Heart right ventricle (tissue), 16 donors: Measurements from ENCODE around the gene TMEM174. TPM values are rescaled to one million over a fixed set of nuclear protein-coding genes. Genes with fewer than 3 reads are reported as not detected.
A peak's percentile ranks its signal among the peaks of the same experiment; 100 is the strongest.

Experiments
- ATAC-seq, 8 donors: fragments of 200-7000 bp; cut with Tn5 transposase; one replicate each; pipeline ENCODE4 v1.9.1; 2020; ENCODE audit warnings: mild to moderate bottlenecking in 8 of 8, moderate library complexity in 8 of 8, moderate number of reproducible peaks in 1 of 8
- DNase-seq, 2 donors: peaks; one replicate each; pipeline ENCODE4 v3.0.0-alpha.2; 2020
- H3K27ac ChIP-seq, 10 donors: fragments of 200-600 bp; sonication (generic) in 2 of 10; one replicate each; pipeline versions ENCODE4 v1.5.0 to v1.8.0; 2020 to 2022; ENCODE audit warnings: mild to moderate bottlenecking in 3 of 10
- H3K27me3 ChIP-seq, 7 donors: fragments of 200-600 bp; one replicate each; pipeline ENCODE4 v1.8.0; 2021 to 2022; ENCODE audit warnings: mild to moderate bottlenecking in 2 of 7
- H3K36me3 ChIP-seq, 9 donors: fragments of 200-600 bp; sonication (generic) in 1 of 9; one replicate each; pipeline versions ENCODE4 v1.5.0 to v1.8.0; 2020 to 2022; ENCODE audit warnings: mild to moderate bottlenecking in 2 of 9
- H3K4me1 ChIP-seq, 9 donors: fragments of 200-600 bp; sonication (generic) in 1 of 9; one replicate each; pipeline versions ENCODE4 v1.5.0 to v1.8.0; 2020 to 2022; ENCODE audit warnings: mild to moderate bottlenecking in 4 of 9
- H3K4me3 ChIP-seq, 10 donors: fragments of 200-600 bp; sonication (generic) in 2 of 10; one replicate each; pipeline versions ENCODE4 v1.5.0 to v1.8.0; 2020 to 2022; ENCODE audit warnings: mild to moderate bottlenecking in 7 of 10, moderate library complexity in 2 of 10
- H3K9me3 ChIP-seq, 11 donors: fragments of 200-600 bp in 10 of 11; sonication (generic) in 2 of 11; one replicate each; pipeline versions ENCODE4 v1.5.0 to v1.8.0; 2013 to 2022; ENCODE audit warnings: mild to moderate bottlenecking in 2 of 11, control low read depth in 1 of 11, moderate library complexity in 1 of 11
- WGBS, 2 donors: extraction: QIAGEN DNeasy Blood & Tissue Kit; methylation state at CpG; one replicate each; pipeline ENCODE4 v1.1.7; 2013; ENCODE audit warnings: inconsistent platforms in 1 of 2; 5-methylcytosine and 5-hydroxymethylcytosine counted together
- intact Hi-C, 10 donors: fragments of 100-400 bp; cut with DNase I; formaldehyde crosslinking; loops; one replicate each; pipeline versions ENCODE4 v1.11.1 to v1.14.2; 2022
- polyA plus RNA-seq, 2 donors: library from polyadenylated mRNA; stranded (reverse); fragments of 200-250 nt; gene quantifications; one replicate each; pipeline ENCODE4 v1.2.3, GENCODE V29; 2013
- total RNA-seq, 10 donors: library from RNA; stranded (reverse); fragmentation: NEBNext Ultra II Directional in 3 of 10; extraction: Animal tissue kit (Norgen Biotek cat#: 25700) in 3 of 10; gene quantifications; one replicate each; pipeline versions ENCODE4 v1.2.1 to v1.2.4, GENCODE V29; 2021 to 2023
- TF ChIP-seq, protein P1 (sequence below), 9 donors: fragments of 200-600 bp; sonication (generic) in 2 of 9; IDR thresholded peaks; one replicate each; pipeline versions ENCODE4 v1.5.0 to v1.8.0; 2021 to 2022; ENCODE audit warnings: antibody characterized with exemption in 9 of 9, mild to moderate bottlenecking in 5 of 9, moderate library complexity in 1 of 9
- donor health status: Arrhythmogenic right ventricular cardiomyopathy.
- donor health status: ischemic (EF 13 %, LVEDD 7.1; RV severe dilation, severe dysfunction).
- donor health status: healthy with polysubstance abuse.
- donor health status: DM: no; HTN: yes; CAD: no.
- donor health status: DM: no; HTN: no; CAD: no.
- donor health status: ischemic (EF 25% LVEDD 6.9; RV normal size, moderate dysfunction).
- donor health status: ischemic (EF 25% LVEDD 5.7; RV mildly dilated, moderate dysfunction).
- donor health status: healthy.
- donor health status: DM: yes; HTN: yes; CAD: no.
- donor health status: Ischemic cardiomyopathy.
- donor health status: ischemic (EF 35%, LVEDD 5.7; RV mildly dilated, moderate dysfunction).
- donor health status: nonischemic (EF 11% LVEDD 7.7; RV severe dilation, severe dysfunction).
- donor health status: DM: yes; HTN: yes; CAD: no.
- donor health status: PGD.
- donor health status: ischemic (EF 29% LVEDD 5.4; RV normal size, mild dysfunction).
- donor health status: nonischemic (EF 23%, LVEDD 6.1; RV moderate dilation, normal function).

Gene TMEM174
- total and polyA plus RNA-seq, 12 donors = not detected

DNA sequence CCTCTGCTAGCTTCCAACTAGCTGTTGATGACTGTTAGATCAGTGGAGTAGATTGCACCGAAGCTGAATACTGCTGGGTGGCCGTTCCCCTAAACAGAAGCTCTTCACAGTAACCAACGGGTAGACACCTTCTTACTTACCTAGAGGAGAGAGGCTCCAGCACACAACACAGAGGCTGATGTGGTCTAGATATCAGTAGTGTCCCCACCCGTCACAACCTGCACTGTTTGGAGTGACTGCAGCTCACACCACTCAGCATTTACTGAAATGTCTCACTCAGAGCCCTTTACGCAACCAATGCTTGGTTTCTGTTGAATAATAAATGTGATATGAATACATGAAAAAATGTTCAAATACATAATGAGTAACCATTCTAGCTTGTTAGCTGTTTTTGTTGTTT is 5.3 kb downstream of the TMEM174 start:
- ATAC-seq = no peak
- no peaks in the 10 kb centered on the region for H3K36me3 ChIP-seq
- no peak overlapping the region for H3K4me3 ChIP-seq
- DNase-seq = no peak
- peaks cover 0 to 71% (median 37%) of the 10 kb centered on the region in 7 donors for H3K27me3 ChIP-seq
- no peaks in the 10 kb centered on the region for H3K9me3 ChIP-seq
- H3K27ac ChIP-seq = no peak overlapping the region
- no peaks in the 10 kb centered on the region for H3K4me1 ChIP-seq
- intact Hi-C loops = no loop called here
- TF ChIP-seq, protein P1, sequence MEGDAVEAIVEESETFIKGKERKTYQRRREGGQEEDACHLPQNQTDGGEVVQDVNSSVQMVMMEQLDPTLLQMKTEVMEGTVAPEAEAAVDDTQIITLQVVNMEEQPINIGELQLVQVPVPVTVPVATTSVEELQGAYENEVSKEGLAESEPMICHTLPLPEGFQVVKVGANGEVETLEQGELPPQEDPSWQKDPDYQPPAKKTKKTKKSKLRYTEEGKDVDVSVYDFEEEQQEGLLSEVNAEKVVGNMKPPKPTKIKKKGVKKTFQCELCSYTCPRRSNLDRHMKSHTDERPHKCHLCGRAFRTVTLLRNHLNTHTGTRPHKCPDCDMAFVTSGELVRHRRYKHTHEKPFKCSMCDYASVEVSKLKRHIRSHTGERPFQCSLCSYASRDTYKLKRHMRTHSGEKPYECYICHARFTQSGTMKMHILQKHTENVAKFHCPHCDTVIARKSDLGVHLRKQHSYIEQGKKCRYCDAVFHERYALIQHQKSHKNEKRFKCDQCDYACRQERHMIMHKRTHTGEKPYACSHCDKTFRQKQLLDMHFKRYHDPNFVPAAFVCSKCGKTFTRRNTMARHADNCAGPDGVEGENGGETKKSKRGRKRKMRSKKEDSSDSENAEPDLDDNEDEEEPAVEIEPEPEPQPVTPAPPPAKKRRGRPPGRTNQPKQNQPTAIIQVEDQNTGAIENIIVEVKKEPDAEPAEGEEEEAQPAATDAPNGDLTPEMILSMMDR (IDR thresholded peaks at IDR 0.05) = no peak
- WGBS, 2 donors = 81 to 88% methylated on average over 5 of the region's 5 CpGs

- intact Hi-C loops = no loop called here
- ATAC-seq = peak in 1 of 8 donors; percentile 37
Measured at GRCh38 chr5:73179730-73180129, 6.7 kb downstream of the TMEM174 start.

DNA sequence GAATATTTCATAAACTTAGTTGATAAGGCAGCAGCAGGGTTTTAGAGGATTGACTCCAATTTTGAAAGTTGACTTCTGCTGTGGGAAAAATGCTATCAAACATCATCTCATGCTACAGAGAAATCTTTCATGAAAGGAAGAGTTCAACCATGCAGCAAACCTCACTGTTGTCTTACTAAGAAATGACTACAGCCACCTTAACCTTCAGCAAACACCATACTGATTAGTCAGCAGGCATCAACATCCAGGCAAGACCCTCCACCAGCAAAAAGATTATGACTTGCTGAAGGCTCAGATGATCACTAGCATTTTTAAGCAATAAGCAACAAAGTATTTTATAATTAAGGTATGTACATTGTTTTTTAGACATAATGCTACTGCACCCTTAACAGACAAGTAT is 7.6 kb downstream of the TMEM174 start:
- peaks cover 0 to 64% (median 37%) of the 10 kb centered on the region in 7 donors for H3K27me3 ChIP-seq
- DNase-seq = no peak
- H3K4me3 ChIP-seq = no peak overlapping the region
- H3K36me3 ChIP-seq = no peaks in the 10 kb centered on the region
- no peak overlapping the region for H3K27ac ChIP-seq
- intact Hi-C loops = no loop called here
- H3K9me3 ChIP-seq = peaks cover 0 to 16% (median 0%) of the 10 kb centered on the region in 11 donors
- no peak for ATAC-seq
- TF ChIP-seq, protein P1 (IDR thresholded peaks at IDR 0.05) = no peak
- no peaks in the 10 kb centered on the region for H3K4me1 ChIP-seq

More at GRCh38 chr5:73179730-73180129, 6.7 kb downstream of the TMEM174 start:
- Histone ChIP-seq H3K4me3 (no peak overlapping the region), H3K9me3 (peaks cover 0 to 8% (median 0%) of the 10 kb centered on the region in 11 donors), H3K27me3 (peaks cover 0 to 67% (median 44%) of the 10 kb centered on the region in 7 donors), H3K4me1 (no peaks in the 10 kb centered on the region), H3K36me3 (no peaks in the 10 kb centered on the region), H3K27ac (no peak overlapping the region)
- DNase-seq = no peak
- TF ChIP-seq, protein P1 (IDR thresholded peaks at IDR 0.05) = no peak
- 41 to 42% methylated on average over 3 of the region's 3 CpGs for WGBS, 2 donors

GRCh38 chr5:73182307-73182706 is 9.3 kb downstream of the TMEM174 start:
- Histone ChIP-seq H3K4me1 (no peaks in the 10 kb centered on the region), H3K27me3 (peaks cover 0 to 69% (median 30%) of the 10 kb centered on the region in 7 donors)
- no peak for ATAC-seq

More at GRCh38 chr5:73182307-73182706, 9.3 kb downstream of the TMEM174 start:
- Histone ChIP-seq H3K9me3 (peaks cover 0 to 17% (median 0%) of the 10 kb centered on the region in 11 donors), H3K27ac (no peak overlapping the region), H3K4me3 (no peak overlapping the region), H3K36me3 (no peaks in the 10 kb centered on the region)
- TF ChIP-seq, protein P1 (IDR thresholded peaks at IDR 0.05) = no peak
- no peak for DNase-seq
- intact Hi-C loops = no loop called here
